GM21786 (cell line): Measurements from ENCODE around the gene DSPP.
"Not testable (repeated sequence)": the region's sequence is repeated elsewhere in the genome, so short reads cannot be mapped to it uniquely, and the experiment has no call there.

Experiments used
- ATAC-seq: cut with Tn5 transposase; IDR thresholded peaks from one replicate; pipeline ENCODE4 v1.9.1; 2021; ENCODE audit not compliant: unreplicated experiment

DSPP gene

GRCh38 chr4:87608229-87608628 is at the start of gene DSPP:
DSPP (plus strand) TSS chr4:87608529; CDS start chr4:87610909, 2,380 bp downstream.
- no peak for ATAC-seq

DNA sequence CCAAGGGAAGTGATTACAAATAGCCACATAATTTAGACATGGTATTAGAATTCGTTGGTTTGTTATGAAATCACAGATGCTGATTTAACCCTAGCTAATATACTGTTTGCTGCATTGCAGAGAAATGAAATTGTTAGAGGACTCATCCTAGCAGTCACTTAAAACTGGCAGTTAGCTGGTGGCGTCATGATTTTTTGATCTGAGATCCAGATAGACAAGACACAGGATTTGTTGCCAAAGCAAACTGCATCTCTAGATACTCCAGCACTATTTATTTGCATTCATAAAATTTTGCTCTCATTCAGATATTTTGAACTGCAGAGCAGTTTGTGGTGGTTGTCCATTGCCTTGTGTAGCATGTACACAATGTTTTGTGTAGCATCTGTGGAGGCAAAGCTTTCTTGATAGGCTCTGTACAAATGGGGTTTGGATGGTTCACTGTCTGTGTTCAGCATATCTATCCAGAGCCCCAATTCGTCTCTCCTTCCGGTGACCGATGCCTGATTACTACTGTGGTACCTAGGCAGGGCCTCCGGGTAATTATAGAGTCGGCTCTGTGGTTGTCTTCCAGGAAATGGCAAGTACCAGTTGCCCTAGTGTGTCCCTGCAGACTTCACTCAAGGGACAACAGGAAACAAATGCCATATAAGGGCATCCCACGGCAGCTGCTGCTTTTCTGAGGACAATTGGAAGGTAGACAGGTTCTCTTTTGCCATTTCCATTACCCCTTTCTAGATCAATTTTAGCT is 49.1 kb upstream of the DSPP start:
- peak; percentile 100 for ATAC-seq

GRCh38 chr4:87560802-87561201 is 47.5 kb upstream of the DSPP start:
- no peak for ATAC-seq

GRCh38 chr4:87565746-87566145 is 42.6 kb upstream of the DSPP start:
- ATAC-seq = no peak

- ATAC-seq = no peak
Measured at GRCh38 chr4:87566276-87566675, 42.1 kb upstream of the DSPP start.

DNA sequence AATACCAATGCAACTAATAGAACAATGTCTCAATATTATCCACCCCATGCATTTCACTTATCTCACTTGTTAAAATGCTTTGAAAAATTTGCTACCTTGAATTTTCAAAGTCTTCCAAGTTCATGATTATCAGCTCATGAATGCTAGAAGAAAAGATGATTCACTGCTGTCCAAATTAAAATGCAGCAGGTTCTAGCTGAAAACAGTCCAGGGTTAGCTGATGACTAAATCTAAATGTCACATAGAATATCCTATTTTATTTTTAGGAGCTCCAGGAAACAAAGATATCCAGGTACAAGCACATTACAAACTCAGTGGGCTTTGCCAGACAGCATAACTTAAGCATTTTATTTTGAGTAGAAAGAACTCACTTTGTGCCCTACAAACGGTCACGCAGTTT is 41.1 kb upstream of the DSPP start:
- no peak for ATAC-seq

DNA sequence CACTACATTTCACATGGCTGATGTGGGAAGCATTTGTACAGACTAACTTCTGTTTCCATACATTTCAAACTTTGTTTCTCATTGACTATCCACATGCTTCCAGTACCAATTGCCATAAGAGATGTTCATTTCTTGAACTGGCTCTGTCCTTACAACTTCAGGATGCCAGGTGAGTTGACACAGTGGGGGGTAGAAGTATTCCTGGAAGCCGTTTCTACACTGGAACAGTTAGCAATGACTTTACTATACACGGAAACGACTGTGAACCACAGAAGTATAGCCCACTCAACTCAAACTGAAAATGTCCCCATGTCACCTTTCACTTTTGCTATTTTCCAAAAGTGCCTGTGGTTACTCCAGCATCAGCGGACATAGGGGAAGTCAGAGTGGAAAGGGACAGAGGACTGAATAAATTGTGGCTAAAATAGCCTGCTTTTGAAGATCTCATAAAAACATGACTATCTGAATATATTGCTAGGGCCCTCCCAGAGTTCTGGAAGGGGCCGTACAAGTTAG is 38.0 kb upstream of the DSPP start:
- ATAC-seq = no peak

DNA sequence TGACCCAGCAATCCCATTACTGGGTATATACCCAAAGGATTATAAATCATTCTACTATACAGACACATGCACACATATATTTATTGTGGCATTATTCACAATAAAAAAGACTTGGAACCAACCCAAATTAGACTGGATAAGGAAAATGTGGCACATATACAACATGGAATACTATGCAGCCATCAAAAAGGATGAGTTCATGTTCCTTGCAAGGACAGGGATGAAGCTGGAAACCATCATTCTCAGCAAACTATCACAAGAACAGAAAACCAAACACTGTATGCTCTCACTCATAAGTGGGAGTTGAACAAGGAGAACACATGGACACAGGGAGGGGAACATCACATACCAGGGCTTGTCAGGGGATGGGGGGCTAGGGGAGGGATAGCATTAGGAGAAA is 34.0 kb upstream of the DSPP start:
- not testable (repeated sequence) for ATAC-seq

- ATAC-seq = no peak
Measured at GRCh38 chr4:87574996-87575395, 33.3 kb upstream of the DSPP start.

DNA sequence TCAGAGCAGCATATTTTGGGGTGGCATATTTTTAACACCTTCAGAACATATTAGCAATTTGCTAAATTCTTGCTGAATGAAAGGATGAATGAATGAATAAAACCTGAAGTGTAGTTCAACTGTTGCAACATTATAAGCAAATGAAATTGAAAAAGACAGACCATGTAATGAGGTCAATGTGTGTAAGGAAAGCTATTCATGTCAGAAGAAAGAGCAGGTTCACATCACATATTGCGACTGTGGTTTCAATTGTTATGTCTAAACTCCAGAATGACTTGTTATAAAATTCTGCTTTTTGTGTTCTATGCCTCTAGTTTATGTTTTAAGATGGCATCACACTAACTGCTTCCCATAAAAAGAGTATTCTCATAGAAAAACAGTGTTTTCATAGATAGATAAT is 32.9 kb upstream of the DSPP start:
- ATAC-seq = no peak

DNA sequence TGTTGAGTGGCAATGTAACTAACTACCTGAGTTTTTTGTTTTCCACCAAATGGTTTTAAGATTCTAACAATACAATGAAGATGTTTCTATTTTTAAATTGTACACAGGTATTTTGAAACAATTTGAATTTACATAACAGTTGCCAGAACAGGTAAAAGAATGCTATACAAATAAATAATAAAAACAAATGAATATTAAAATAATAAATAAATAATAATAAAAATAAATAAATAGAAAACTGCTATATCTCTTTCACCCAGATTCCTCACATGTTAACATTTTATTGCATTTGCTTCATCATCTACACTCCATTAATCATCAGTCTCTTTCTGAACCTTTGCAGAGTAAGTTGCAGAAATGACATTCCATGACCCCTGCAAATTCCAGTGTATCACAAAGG is 32.3 kb upstream of the DSPP start:
- ATAC-seq = no peak

DNA sequence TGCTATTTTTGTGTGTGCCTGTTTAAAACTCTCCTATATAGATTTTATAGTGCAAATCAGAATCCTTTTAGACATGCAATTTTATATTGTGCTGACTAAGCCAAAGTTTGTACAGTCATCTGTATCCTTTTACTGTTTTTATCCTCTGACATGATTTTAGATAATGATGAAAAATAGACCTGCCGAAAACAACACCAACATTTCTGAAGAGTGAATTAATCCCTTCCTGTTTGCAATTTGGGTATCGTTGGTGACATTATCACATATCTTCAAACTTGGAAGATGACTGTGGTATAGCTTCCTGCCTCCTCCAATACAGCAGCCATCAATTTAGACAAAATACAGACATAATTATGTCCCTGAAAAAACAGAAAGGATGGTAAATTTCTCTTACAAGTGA is 28.9 kb upstream of the DSPP start:
- ATAC-seq = no peak

DNA sequence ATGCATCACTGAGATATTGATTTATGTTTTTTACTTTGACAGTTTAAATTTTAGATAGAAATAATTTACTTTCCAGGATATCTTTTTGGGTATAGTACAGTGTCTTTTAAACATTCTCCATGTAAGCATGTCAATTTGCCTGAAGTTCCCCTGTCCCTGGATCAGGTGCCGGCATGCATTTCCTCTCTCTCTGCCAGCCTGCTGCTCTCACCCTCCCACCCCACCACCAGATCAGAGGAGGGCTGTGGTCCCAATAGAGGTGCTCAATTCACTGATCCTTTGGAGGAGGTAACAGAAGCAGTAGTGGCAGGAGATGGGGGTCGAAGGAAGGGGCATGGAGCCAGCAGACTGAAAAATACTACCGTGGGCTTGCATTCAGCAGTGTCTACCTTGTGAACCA is 28.3 kb upstream of the DSPP start:
- no peak for ATAC-seq

- ATAC-seq = no peak
Measured at GRCh38 chr4:87584222-87584908, 24.0 kb upstream of the DSPP start.

DNA sequence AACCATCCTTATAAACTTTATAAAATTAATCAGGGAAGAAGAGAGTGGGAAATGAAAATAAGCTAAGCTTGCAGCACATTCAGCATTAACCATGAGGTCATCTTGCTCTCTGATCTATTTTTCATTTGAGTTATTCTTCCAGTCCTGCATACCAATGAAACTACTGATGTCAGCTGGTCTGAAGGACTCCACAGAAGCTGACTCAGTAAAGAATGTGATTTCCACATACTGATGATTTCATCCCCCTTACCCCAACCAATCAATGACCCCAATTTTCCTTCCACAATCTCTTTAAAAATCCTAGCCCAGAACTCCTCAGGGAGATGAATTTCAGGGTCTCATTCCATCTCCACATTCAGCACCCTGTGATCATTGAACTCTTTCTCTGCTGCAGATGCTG is 18.8 kb upstream of the DSPP start:
- no peak for ATAC-seq

- ATAC-seq = no peak
Measured at GRCh38 chr4:87592124-87592523, 16.2 kb upstream of the DSPP start.

GRCh38 chr4:87601361-87601760 is 7.0 kb upstream of the DSPP start:
- no peak for ATAC-seq

GRCh38 chr4:87614292-87614890 is 6.1 kb downstream of the DSPP start:
- ATAC-seq = no peak

DNA sequence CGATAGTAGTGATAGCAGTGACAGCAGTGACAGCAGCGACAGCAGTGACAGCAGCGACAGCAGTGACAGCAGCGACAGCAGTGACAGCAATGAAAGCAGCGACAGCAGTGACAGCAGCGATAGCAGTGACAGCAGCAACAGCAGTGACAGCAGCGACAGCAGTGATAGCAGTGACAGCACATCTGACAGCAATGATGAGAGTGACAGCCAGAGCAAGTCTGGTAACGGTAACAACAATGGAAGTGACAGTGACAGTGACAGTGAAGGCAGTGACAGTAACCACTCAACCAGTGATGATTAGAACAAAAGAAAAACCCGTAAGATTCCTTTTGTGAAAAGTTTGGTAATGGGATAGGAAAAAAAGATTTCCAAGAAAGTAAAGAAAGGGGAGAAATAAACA is 7.9 kb downstream of the DSPP start:
- no peak for ATAC-seq

- ATAC-seq = no peak
Measured at GRCh38 chr4:87620086-87620485, 11.8 kb downstream of the DSPP start.

- ATAC-seq = no peak
Measured at GRCh38 chr4:87620491-87620890, 12.2 kb downstream of the DSPP start.

- no peak for ATAC-seq
Measured at GRCh38 chr4:87622303-87622702, 14.0 kb downstream of the DSPP start.
